GM12878 (cell line): Measurements from ENCODE around the gene MCCD1.

Experiments used
- ATF2 ChIP-seq: IDR thresholded peaks from 2 replicates; pipeline ENCODE4 v1.6.1; 2012; ENCODE audit warnings: low read length, inconsistent platforms
- CTCF ChIP-seq, 3 experiments: IDR thresholded peaks in 2 of 3; conservative IDR thresholded peaks in 1 of 3; 2 replicates each; pipeline ENCODE4 v1.5.1; 2011; ENCODE audit warnings: low read depth in 3 of 3, low read length in 3 of 3, mild to moderate bottlenecking in 3 of 3, control low read depth in 2 of 3, moderate library complexity in 2 of 3, inconsistent platforms in 1 of 3, mixed read lengths in 1 of 3; ENCODE audit not compliant: control insufficient read depth in 2 of 3, insufficient read depth in 1 of 3; ENCODE audit errors: extremely low read depth in 1 of 3
- EZH2 ChIP-seq: IDR thresholded peaks from 2 replicates; pipeline ENCODE4 v1.6.1; 2012; ENCODE audit warnings: low read depth, mild to moderate bottlenecking, control low read depth, inconsistent platforms, low read length, borderline replicate concordance; ENCODE audit not compliant: control insufficient read depth
- LARP7 ChIP-seq: fragments of 450-650 bp; IDR thresholded peaks from 2 replicates; pipeline ENCODE4 v1.6.1; 2017; ENCODE audit warnings: mild to moderate bottlenecking
- POLR2A ChIP-seq: IDR thresholded peaks from 2 replicates; pipeline ENCODE4 v1.6.1; 2011; ENCODE audit warnings: low read depth, mild to moderate bottlenecking, low read length
- RB1 ChIP-seq: fragments of 450-650 bp; formaldehyde crosslinking; IDR thresholded peaks from 2 replicates; pipeline ENCODE4 v1.6.1; 2017; ENCODE audit warnings: mild to moderate bottlenecking, borderline replicate concordance
- SIX5 ChIP-seq: IDR thresholded peaks from 2 replicates; pipeline ENCODE4 v1.6.1; 2011; ENCODE audit warnings: mild to moderate bottlenecking, low read depth, low read length, moderate library complexity; ENCODE audit not compliant: severe bottlenecking
- ZBTB11 ChIP-seq: fragments of 450-650 bp; formaldehyde crosslinking; IDR thresholded peaks from 2 replicates; pipeline ENCODE4 v1.5.0; 2022; ENCODE audit warnings: mild to moderate bottlenecking, missing genetic modification characterization

GRCh38 chr6:31521835-31522234 is 6.9 kb upstream of the MCCD1 start:
- TF ChIP-seq POLR2A (no peak), EZH2 (no peak), ATF2 (no peak), CTCF (IDR thresholded peaks at IDR 0.05 in 2 of 3, conservative IDR thresholded peaks at IDR 0.05 in 1 of 3; ENCODE audit: control insufficient read depth in 2 of 3, extremely low read depth in 1 of 3, insufficient read depth in 1 of 3, low read depth in 3 of 3, low read length in 3 of 3) (no peak), ZBTB11 (CRISPR knock-in tag) (no peak), SIX5 (no peak), RB1 (no peak), LARP7 (no peak)
